SU-DHL-6 (cell line): ENCODE measurements around the gene AWAT1.

Experiments used
- EZH2phosphoT487 ChIP-seq: fragments of 200-600 bp; sonication (generic), shearing (Covaris generic); conservative IDR thresholded peaks from 2 replicates; pipeline ENCODE4 v1.6.1; 2018; ENCODE audit warnings: mild to moderate bottlenecking, antibody characterized with exemption, low read length, moderate library complexity, mixed read lengths
- TF ChIP-seq, protein P1 (sequence below): fragments of 200-600 bp; sonication (generic); IDR thresholded peaks from one replicate; pipeline ENCODE4 v1.5.1; 2017; ENCODE audit warnings: antibody characterized with exemption, mild to moderate bottlenecking, low read length, moderate library complexity; ENCODE audit not compliant: insufficient read depth, poor library complexity, severe bottlenecking

- TF ChIP-seq, protein P1, sequence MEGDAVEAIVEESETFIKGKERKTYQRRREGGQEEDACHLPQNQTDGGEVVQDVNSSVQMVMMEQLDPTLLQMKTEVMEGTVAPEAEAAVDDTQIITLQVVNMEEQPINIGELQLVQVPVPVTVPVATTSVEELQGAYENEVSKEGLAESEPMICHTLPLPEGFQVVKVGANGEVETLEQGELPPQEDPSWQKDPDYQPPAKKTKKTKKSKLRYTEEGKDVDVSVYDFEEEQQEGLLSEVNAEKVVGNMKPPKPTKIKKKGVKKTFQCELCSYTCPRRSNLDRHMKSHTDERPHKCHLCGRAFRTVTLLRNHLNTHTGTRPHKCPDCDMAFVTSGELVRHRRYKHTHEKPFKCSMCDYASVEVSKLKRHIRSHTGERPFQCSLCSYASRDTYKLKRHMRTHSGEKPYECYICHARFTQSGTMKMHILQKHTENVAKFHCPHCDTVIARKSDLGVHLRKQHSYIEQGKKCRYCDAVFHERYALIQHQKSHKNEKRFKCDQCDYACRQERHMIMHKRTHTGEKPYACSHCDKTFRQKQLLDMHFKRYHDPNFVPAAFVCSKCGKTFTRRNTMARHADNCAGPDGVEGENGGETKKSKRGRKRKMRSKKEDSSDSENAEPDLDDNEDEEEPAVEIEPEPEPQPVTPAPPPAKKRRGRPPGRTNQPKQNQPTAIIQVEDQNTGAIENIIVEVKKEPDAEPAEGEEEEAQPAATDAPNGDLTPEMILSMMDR: no peak
- TF ChIP-seq EZH2phosphoT487: no peak
Measured at GRCh38 chrX:70253377-70254062, 19.1 kb downstream of the AWAT1 start.
